Ovary (tissue), 9 donors: ENCODE measurements around the gene NKX6-1. TPM values are rescaled to one million over a fixed set of nuclear protein-coding genes. Genes with fewer than 3 reads are reported as not detected.

Source experiments
- DNase-seq, 5 donors: peaks; one replicate each; pipeline ENCODE4 v3.0.0-alpha.2; 2019 to 2020
- H3K27ac ChIP-seq, 2 donors: fragments of 200-600 bp; one replicate each; pipeline versions ENCODE4 v1.5.1 to v1.8.0; 2019 to 2022
- H3K27me3 ChIP-seq: fragments of 200-600 bp; one replicate; pipeline ENCODE4 v1.8.0; 2022
- H3K36me3 ChIP-seq: fragments of 200-600 bp; sonication (generic); one replicate; pipeline ENCODE4 v1.5.1; 2019
- H3K4me1 ChIP-seq: one replicate; pipeline ENCODE4 v1.8.1; 2013; ENCODE audit warnings: mild to moderate bottlenecking, moderate library complexity; ENCODE audit not compliant: insufficient read depth
- H3K4me3 ChIP-seq: fragments of 200-600 bp; sonication (generic); one replicate; pipeline ENCODE4 v1.5.1; 2017
- H3K9me3 ChIP-seq, 2 donors: fragments of 200-600 bp in 1 of 2; sonication (generic) in 1 of 2; one replicate each; pipeline versions ENCODE4 v1.5.1 to v1.8.1; 2013 to 2019; ENCODE audit warnings: mild to moderate bottlenecking in 1 of 2, moderate library complexity in 1 of 2
- CTCF ChIP-seq, 3 donors: fragments of 450-650 bp in 2 of 3; fragments of 200-600 bp in 1 of 3; IDR thresholded peaks; one replicate each; pipeline versions ENCODE4 v1.5.1 to v1.8.0; 2016 to 2022; ENCODE audit warnings: antibody characterized with exemption in 3 of 3, mild to moderate bottlenecking in 1 of 3
- EP300 ChIP-seq: sonication (generic); formaldehyde crosslinking; IDR thresholded peaks from one replicate; pipeline ENCODE4 v1.6.1; 2017; ENCODE audit warnings: antibody characterized with exemption
- POLR2A ChIP-seq: fragments of 450-650 bp; IDR thresholded peaks from one replicate; pipeline ENCODE4 v1.6.1; 2017; ENCODE audit warnings: antibody characterized with exemption, mild to moderate bottlenecking, moderate library complexity
- WGBS, 3 donors: extraction: QIAGEN DNeasy Blood & Tissue Kit in 1 of 3; methylation state at CpG; one replicate each; pipeline versions ENCODE4 v1.1.5 to v1.1.7; 2013 to 2017; 5-methylcytosine and 5-hydroxymethylcytosine counted together
- intact Hi-C, 4 donors: fragments of 100-400 bp; cut with DNase I; formaldehyde crosslinking; loops; one replicate each; pipeline versions ENCODE4 v1.11.0 to v1.15.1; 2022 to 2023
- polyA plus RNA-seq, 2 donors: library from polyadenylated mRNA; stranded (reverse); fragments of 200-250 nt in 1 of 2; fragments of 350-450 nt in 1 of 2; fragmentation: Illumina TruSeq in 1 of 2; extraction: RNeasy Lipid Tissue Mini Kit (QIAGEN cat#74804) in 1 of 2; gene quantifications; one replicate each; pipeline ENCODE4 v1.2.3, GENCODE V29; 2013 to 2014
- total RNA-seq, 7 donors: library from RNA; depleted of rRNA in 2 of 7; stranded (reverse); fragments of >200 nt in 2 of 7; fragmentation: NEBNext Ultra II Directional in 3 of 7; extraction: Animal tissue kit (Norgen Biotek cat#: 25700) in 3 of 7; gene quantifications; one replicate each; pipeline versions ENCODE4 v1.1.0 to v1.2.4, GENCODE V29; 2016 to 2023
- donor health status: DM: no; HTN: no; CAD: no; lungs with moderate emphysema.
- donor health status: DM: no; HTN: no; CAD: no.
- donor health status: Bipolar disorder and iron deficiency.
- donor health status: DM: yes; HTN: yes; CAD: no.
- donor health status: DM: no; HTN: no; CAD: no.
- donor health status: DM: yes; HTN: yes; CAD: no.

Gene NKX6-1
- total and polyA plus RNA-seq, 9 donors = 0.04 to 0.40 (median 0.14) TPM; not detected in 3

GRCh38 chr4:84501202-84501503, 2.1 kb upstream of the NKX6-1 start:
- Histone ChIP-seq H3K27me3 (peaks cover 3% of the 10 kb centered on the region), H3K9me3 (peaks cover 0 to 6% of the 10 kb centered on the region in 2 donors), H3K4me3 (no peak overlapping the region), H3K27ac (no peak overlapping the region), H3K36me3 (no peaks in the 10 kb centered on the region), H3K4me1 (peaks cover 13% of the 10 kb centered on the region)
- intact Hi-C loops = loop anchor here in 1 of 4 donors (10.0 kb wide), 1 partner anchor 856 kb away; no protein-coding TSS in a partner anchor
- 3 to 6% (median 5%) methylated on average over 10 of the region's 10 CpGs for WGBS, 3 donors
- TF ChIP-seq CTCF (IDR thresholded peaks at IDR 0.05) = no peak
- TF ChIP-seq POLR2A = no peak
- TF ChIP-seq EP300 = no peak
- DNase-seq = no peak

DNA sequence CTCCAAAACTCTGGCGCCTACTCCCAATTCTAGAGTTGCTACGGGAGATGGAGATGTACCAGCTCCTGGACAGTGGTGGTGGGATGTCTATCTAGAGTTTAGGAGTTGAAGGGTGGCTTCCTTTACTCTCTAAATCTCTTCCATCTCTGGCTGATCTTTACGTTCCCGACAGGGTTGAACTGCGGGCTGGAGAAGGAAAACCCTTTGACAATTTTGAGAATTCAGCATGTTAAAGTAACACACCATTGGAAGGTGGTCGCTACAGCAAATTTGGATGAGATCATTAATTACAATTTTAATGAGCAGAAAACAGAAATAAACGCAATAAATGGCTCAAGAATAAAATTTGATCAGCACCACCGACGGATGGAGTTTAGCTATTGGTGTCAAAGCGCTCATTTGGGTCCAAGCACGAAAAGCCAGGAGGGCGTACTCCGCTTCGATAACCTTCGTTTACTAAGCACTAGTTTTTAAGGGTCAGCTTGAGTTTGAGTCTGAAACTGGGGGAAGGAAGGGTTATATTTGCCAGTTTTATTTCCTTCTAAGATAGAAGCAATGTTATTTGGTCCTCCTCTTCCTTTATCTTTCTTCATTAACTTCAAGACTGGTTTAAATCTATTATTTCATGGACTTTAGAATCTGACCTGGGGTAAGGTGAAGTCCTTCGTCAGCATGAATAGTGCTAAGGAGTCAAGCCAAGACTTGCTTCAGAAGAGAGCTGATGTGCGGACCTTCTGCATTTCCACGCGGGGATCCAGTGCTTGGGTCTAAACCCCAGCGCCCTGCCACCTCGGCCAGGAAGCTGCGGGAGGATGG, 1.5 kb upstream of the NKX6-1 start:
- Histone ChIP-seq H3K4me1 (peaks cover 13% of the 10 kb centered on the region), H3K27ac (no peak overlapping the region), H3K27me3 (peaks cover 3% of the 10 kb centered on the region), H3K9me3 (peaks cover 0 to 6% of the 10 kb centered on the region in 2 donors), H3K36me3 (no peaks in the 10 kb centered on the region), H3K4me3 (no peak overlapping the region)
- intact Hi-C loops = loop anchor here in 1 of 4 donors (10.0 kb wide), 1 partner anchor 856 kb away; no protein-coding TSS in a partner anchor
- TF ChIP-seq POLR2A = no peak
- no peak for TF ChIP-seq CTCF (IDR thresholded peaks at IDR 0.05)
- TF ChIP-seq EP300 = no peak
- no peak for DNase-seq
- 13 to 16% (median 14%) methylated on average over 22 of the region's 22 CpGs for WGBS, 3 donors

- intact Hi-C loops = loop anchor here in 1 of 4 donors (5.0 kb wide), 1 partner anchor 1392 kb away; no protein-coding TSS in a partner anchor
- TF ChIP-seq CTCF (IDR thresholded peaks at IDR 0.05) (no peak), POLR2A (no peak), EP300 (no peak)
- peaks cover 0 to 6% of the 10 kb centered on the region in 2 donors for H3K9me3 ChIP-seq
- peaks cover 13% of the 10 kb centered on the region for H3K4me1 ChIP-seq
- no peak overlapping the region for H3K27ac ChIP-seq
- DNase-seq = no peak
- no peaks in the 10 kb centered on the region for H3K36me3 ChIP-seq
- peak overlapping the region; percentile 41 for H3K4me3 ChIP-seq
- no peaks in the 10 kb centered on the region for H3K27me3 ChIP-seq
- 5 to 8% (median 7%) methylated on average over 11 of the region's 11 CpGs for WGBS, 3 donors
Observed at GRCh38 chr4:84499624-84499982, 511 bp upstream of the NKX6-1 start.

GRCh38 chr4:84498203-84498934, 723 bp downstream of the NKX6-1 start:
- peaks cover 13% of the 10 kb centered on the region for H3K4me1 ChIP-seq
- H3K4me3 ChIP-seq = peak overlapping the region; percentile 41
- 1% methylated on average over 55 to 63 of the region's 63 CpGs for WGBS, 3 donors
- DNase-seq = peak in 4 of 5 donors; percentile 35 to 62 (median 46)
- TF ChIP-seq CTCF (IDR thresholded peaks at IDR 0.05) (no peak), POLR2A (no peak), EP300 (no peak)
- peaks cover 0 to 6% of the 10 kb centered on the region in 2 donors for H3K9me3 ChIP-seq
- intact Hi-C loops = loop anchor here in 1 of 4 donors (5.0 kb wide), 1 partner anchor 1391 kb away; no protein-coding TSS in a partner anchor
- H3K27me3 ChIP-seq = no peaks in the 10 kb centered on the region
- H3K27ac ChIP-seq = no peak overlapping the region
- no peaks in the 10 kb centered on the region for H3K36me3 ChIP-seq
